Stimulated activated CD4-positive, alpha-beta T cell treated with anti-CD3 and anti-CD28 coated beads, Interleukin-15, amount 100 ng/mL, for 1 hour (primary cell): Measurements from ENCODE around the gene TMEM131L.
"Not testable (repeated sequence)": the region's sequence is repeated elsewhere in the genome, so short reads cannot be mapped to it uniquely, and the experiment has no call there.

ENCODE experiments used
- DNase-seq, 2 donors: peaks; one replicate each; pipeline ENCODE4 v3.0.0-alpha.2; 2020; ENCODE audit warnings: low read depth in 1 of 2, low spot score in 1 of 2

The TMEM131L gene

DNA sequence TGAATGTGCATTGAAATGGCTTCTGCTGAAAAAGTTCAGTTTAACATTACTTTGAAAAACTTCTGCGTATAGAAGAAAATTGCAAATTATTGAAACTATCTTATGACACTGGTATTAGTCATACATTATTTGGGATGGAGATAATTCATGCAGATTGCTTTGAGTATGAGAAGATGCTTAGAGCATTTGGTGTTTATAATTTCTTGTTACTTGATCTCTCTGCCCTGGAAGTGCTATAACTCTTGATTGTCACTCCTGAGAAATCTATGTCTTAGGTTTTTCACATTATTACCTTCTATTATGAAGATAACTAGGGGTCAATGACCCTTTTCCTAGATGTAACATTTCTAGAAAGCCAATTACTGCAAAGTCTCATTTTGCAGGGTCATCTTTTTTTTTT lies 36.4 kb downstream of the TMEM131L start:
- no peak for DNase-seq

DNA sequence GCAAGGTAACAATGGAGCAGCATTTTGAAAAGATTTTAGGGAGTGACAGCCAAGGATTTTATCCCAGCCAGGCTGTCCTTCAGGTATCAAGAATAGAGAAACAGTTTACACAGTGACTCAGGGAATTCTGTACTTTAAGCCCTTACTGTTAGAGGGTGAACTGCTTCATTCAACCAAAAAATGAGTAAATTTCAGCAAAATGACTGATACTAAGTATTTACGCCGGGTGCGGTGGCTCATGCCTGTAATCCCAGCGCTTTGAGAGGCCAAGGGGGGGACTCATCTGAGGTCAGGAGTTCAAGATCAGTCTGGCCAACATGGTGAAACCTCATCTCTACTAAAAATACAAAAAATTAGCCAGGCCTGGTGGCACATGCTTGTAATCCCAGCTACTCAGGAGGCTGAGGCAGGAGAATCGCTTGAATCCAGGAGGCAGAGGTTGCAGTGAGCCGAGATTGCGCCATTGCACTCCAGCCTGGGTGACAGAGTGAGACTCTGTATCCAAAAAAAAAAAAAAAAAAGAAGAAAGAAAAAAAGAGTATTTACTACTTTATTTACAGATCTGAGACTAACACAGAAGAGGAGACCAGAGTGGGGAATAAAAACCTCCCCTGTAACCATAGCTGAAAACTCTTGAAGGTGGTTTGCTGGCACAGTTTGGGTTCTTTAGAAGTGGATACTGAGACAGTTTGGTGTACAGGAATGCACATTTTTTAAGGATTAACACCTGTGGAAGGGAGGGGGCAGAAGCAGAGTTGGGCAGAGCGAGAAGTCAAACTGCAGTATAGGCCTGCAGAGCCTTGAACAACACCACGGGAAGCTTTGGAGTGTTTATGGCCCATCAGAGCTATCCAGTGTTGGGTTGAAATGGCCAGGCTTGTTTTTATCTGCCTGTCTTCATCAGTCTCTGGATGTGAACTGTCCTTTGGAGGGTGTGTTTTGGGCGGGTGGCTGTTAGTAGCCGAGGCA lies 40.5 kb downstream of the TMEM131L start:
- DNase-seq = no peak

DNA sequence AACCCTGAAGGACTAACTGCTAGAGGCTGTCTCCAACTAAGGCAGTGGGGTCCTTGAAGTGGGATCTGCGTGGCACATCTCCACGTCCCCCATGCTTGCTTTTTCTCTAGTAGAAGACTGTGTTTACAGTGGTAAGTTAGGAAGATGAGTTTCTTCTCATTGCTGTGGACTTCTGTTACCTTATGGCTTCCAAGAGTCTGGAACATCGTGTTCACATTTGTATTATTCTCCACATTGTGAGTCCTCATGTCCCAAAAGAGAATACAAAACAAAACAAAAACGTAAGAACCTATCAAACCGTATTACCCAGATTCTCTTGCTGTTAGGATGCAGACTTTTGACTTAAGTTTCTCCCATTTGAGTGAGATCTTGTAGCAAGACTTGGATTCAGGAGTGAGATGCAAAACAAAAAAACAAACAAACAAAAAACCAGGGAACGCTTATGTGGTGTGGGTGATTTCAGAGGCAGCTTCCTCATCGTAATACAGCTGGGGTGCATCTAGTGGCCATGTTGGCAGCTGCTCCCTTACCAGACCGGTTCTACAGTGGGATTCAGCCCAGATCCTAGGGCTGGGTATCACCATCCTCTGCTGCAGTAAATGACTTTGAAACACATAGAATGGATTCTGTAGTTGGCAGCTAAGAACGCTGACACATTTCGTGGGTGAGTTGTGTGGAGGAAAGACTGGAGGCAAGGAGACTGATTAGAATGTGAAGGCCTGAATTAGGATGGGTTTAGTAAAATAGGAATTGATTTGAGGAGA lies 41.3 kb downstream of the TMEM131L start:
- DNase-seq = no peak

DNA sequence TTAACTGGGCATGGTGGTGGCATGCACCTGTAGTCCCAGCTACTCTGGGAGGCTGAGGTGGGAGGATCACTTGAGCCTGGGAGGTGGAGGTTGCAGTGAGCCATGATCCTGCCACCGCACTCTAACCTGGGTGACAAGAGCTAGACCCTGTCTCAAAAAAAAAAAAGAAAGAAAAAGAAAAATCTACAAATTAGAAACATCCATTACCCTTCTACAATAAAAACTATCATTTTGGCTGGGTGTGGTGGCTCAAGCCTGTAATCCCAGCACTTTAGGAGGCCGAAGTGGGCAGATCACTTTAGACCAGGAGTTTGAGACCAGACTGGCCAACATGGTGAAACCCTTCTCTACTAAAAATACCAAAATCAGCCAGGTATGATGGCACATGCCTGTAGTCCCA lies 43.1 kb downstream of the TMEM131L start:
- DNase-seq = not testable (repeated sequence)

DNA sequence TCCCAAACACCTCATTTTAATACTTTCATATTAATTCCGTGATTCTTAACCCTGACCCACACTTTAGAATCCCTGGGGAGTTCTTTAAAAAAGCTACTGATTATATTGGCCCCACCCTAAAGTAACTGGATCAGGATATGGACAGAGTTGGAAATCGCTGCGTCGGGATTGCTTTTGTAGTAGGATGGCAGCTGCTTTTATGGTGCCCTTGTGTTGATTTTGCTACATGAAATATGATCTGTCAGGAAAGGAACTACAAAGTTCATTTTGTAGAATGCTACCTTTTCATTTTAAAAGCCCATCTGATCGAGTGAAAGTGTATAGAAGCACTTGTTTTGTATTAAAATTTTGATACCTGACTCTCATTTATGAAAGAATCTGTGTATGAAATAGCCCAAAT lies 43.6 kb downstream of the TMEM131L start:
- DNase-seq = no peak

DNA sequence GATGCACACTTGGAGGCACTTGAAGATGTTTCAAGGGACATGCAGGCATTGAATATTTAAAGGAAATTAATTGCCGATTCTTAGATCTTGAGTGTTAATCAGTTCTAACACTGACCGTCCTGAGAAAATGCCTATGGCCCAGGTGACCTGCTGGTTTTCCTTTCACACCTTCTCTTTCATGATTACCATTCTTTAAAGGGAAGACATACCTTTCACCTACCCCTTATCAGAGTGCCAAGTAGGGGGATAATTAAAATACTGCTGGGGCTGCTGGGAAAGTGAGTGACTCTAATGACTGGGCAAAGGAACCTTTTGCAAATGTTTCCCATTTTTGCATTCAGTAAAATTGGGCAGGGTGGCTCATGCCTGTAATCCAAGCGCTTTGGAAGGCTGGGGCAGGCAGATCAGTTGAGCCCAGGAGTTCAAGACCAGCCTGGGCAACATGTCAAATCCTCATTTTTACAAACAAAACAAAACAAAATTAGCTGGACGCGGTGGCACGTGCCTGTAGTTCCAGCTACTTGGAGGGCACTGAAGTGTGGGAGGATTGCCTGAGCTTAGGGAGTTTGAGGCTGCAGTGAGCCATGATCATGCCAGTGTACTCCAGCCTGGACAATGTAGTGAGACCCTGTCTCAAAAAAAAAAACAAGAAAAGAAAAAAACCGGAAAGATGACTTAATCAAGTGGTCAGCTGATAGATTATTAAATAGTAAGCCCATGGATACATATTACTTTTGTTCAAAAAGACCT lies 44.3 kb downstream of the TMEM131L start:
- no peak for DNase-seq

DNA sequence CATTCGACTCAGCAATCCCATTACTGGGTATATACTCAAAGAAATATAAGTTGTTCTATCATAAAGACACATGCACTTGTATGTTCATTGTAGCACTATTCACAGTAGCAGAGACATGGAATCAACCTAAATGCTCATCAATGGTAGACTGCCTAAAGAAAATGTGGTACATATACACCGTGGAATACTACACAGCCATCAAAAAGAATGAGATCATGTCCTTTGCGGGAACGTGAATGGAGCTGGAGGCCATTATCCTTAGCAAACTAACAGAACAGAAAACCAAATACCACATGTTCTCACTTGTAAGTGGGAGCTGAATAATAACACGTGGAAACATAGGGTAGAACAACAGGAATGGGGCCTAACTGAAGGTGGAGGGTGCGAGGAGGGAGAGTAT lies 44.9 kb downstream of the TMEM131L start:
- no peak for DNase-seq

DNA sequence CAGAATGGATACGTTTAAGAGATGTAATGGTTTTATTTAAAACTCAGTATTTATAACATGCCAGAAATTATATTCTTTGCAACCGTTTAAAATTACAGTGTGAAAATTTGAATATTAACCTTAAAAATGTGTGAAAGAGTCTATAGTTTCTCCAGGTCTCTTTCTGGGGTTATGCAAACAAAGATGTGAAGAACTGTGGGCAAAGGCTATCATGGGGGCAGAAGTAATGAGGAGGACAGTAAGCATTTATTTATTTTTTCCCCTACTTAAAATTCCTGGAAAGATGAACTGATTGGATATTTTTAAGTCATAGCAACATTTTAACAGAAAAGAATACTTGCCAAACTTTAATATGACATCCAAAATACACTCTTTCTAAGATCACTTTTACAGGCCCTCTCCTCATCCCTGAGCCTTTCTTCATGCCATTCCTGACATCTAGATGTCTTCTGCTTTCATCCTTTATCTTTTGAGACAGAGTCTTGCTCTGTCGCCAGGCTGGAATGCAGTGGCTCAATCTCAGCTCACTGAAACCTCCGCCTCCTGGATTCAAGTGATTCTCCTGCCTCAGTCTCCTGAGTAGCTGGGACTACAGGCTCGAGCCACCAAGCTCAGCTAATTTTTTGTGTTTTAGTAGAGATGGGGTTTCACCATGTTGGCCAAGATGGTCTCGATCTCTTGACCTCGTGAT lies 46.1 kb downstream of the TMEM131L start:
- no peak for DNase-seq

DNA sequence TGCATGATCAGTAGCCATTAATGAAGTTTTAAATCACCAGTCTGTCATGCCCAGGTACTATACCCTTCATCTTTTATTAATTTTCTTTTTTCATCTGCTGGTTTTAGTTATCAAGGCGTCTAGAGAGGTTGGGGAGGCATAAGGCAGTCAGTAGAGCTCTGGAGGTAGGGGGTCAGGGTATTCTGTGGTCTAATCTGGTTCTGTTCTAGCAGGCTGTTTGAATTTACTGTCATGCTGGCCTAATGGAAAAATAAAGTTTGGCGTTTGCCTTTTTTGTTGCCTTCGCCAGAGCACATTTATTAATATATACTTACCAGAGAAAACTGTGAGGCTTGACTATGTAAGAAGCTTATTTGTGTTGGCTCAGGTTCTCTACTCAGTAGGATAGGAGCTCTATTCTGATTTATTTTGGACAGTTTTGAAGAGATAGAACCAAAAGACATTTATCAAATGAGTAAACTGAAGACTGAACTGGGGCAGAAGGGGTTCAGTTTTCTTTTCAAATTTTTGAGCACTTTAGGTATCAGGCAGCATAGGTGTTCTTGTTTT lies 46.9 kb downstream of the TMEM131L start:
- DNase-seq = no peak

DNA sequence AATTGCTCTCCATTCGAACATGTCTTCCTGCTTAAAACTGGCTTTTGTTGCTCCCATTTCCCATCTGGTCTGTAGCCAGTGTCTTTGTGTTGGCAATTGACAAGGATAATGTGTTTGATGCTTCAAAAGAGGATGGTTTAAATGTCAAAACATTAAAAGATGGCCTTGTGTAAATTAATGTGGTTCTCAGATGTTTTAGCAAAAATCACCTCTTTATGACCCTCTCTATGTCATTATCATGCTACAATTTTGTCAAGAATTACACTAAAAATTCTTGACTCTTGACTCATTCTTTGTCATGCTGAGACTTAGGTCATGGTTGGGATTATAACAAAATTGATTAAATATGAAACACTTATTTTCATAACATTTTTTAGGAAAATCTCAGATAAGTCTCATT lies 47.4 kb downstream of the TMEM131L start:
- no peak for DNase-seq

DNA sequence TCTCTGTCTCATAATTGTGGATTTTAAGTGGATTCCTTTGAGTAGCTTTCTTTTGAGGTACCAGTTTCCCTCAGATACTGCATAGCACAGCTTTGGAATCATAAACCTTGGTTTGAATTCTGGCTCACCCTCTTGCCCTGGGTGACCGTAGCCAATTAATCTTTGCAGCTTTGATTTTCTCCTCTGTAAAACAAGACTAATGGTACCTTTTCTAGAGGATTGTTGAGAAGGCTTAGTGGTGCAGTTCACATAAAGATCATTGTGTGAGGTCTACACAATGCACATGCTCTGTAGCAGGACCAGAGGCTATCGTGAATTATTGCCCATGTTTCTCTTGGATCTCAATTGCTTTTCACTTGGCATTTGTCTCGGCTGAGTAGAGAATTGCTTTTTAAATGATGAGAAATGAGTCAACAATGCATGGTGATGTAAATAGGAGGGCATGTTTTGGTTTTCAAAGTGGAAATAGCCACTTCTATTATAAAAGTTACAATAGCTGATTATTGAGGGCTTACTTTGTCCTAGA lies 47.9 kb downstream of the TMEM131L start:
- DNase-seq = no peak

DNA sequence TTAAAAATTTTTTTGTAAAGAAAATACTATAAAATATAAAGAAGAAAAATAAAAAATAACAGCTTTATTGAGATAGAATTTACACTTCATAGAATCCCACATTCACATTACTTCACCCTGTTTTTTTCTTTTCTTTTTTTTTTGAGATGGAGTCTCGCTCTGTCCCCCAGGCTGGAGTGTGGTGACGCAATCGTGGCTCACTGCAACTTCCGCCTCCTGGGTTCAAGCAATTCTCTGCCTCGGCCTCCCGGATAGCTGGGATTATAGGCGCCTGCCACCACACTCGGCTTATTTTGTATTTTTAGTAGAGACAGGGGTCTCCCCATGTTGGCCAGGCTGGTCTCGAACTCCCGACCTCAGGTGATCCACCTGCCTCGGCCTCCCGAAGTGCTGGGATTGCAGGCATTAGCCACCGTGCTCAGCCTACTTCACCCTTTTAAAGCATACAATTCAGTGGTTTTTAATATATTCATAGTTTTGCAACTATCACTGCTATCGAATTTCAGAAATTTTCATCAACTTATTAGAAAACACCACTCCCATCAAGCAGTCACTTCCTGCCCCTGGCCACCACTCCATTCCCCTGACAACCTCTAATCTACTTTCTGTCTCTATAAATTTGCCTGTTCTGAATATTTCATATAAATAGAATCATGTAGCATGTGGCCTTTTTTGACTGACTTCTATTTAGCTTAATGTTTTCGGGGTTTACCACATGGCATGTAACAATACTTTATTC lies 48.7 kb downstream of the TMEM131L start:
- no peak for DNase-seq

DNA sequence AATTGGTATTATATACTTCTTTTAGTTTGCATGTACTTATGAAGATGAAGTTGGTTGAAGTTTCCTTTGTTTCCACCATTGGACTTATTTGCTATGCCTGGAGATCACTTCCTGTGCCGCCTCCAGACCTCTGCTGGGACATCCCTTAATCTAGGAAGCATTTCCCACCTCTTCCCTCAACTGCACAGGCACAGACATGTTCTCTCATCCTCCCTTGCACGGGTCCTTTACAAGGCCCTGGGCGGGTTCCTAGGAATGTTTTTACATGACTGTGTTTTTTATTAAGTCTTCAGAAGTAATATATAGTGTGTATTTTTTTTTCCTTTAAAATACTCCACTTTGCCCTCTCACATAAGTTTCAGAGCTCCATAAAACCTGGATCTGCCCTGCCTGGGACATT lies 51.0 kb downstream of the TMEM131L start:
- DNase-seq = no peak

DNA sequence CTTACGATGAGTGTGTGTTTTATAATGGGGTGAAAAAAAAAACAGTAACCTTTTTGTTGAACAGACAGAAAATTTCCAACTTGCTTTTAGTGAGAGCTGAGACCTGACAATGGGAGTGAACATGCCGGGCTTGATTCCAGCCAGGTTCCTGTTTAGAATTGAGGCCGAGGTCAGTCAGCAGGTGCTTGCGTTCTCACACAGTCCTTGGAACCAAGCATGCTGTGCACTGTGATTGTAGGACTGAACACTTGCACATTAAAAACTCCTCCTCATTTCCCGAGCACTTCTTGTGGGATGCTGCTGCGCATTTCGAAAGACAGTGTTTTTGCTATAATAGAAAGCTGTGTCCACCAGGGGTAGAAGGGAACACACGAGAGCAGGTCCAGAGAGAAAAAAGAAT lies 51.8 kb downstream of the TMEM131L start:
- DNase-seq = no peak

DNA sequence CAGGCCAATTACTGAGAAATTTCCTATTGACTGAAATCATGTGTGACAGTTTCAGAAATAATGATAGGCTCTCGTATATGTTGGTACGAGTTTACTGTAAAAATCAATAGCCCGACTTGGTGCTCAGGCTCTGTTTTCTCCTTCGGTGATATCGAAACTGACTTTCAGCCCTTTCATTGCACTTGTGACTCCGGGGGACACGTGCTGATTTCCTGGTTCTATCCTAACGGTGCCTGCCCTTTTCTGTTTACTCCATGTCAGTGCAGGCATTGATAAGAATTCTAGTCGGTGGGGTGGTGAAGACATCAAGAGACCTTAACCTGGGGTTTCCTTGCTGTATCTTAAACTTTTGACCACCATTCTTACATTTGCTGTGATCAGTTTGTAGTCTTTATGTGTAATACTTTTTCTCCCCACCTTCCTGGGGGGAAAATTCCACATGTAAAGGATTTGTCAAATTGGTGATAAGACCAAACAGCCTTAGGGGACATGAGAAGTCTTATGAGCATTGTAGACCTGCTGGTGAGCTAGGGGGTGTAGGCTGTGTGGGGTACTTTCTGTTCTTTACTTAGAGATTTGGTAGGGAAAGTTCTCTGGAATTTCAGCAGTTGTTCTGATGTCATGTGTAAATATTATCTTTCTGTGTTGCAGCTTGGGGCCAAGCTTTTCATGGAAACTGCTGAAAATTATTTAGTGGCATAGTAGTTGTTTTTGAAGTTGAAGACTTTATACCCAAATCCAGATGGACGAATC lies 52.7 kb downstream of the TMEM131L start:
- DNase-seq = no peak

DNA sequence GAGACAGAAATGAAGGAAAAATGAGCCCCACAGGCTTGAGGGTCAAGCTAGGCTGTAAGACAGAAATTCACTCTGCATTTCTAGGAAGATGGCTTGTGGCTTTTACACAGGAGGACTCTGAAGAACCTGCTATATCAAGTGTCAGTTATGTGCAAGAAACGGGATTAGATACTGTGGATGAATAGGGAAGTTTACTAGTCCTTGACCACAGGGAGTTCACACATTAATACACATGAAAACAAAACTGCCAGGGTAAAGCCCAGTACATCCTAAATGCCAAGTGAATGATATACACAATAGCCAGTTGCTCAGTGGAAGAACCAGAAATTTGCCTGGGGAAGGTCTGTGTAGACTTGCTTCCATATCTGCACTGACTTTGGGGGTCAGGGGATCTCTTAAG lies 53.5 kb downstream of the TMEM131L start:
- no peak for DNase-seq

DNA sequence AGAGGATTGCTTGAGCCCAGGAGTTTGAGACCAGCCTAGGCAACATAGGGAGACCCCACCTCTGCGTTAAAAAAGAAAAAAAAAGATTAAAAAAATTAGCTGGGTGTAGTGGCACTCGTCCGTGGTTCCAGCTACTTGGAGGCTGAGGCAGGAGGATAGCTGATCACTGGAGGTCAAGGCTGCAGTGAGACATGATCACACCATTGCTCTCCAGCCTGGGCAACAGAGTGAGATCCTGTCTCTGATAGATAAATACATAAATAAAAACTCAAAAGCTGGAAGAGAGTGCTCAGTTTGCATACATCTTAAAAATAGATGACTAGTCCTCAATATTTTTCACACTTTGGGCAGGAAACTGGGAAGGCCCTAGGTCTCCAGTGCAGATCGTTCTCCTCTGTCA lies 54.1 kb downstream of the TMEM131L start:
- DNase-seq = no peak

DNA sequence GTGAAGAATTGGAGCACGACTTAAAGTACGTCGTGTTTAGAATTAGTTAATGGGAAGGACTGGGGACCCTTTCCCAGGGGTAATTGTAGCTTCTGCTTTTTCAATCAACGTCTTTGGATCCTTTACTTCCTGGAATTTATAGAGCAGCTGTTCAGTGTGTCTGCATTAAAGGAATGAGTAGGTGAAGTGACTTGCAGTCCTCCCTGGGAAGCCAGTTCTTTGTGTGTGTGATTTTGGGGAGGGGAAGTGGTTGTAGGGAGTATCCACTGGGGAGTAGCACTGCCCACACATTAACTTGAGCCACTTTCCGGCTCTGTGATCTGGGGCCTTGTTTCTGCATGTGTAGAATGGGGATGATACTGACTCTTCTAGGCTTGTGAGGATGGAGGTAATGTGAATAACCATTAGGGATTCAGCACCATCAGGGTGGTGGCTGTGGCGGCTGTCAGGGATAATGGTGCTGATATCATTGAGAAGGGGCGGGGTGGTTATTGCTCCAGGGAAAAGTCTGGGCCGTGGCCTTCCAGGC lies 54.7 kb downstream of the TMEM131L start:
- no peak for DNase-seq

DNA sequence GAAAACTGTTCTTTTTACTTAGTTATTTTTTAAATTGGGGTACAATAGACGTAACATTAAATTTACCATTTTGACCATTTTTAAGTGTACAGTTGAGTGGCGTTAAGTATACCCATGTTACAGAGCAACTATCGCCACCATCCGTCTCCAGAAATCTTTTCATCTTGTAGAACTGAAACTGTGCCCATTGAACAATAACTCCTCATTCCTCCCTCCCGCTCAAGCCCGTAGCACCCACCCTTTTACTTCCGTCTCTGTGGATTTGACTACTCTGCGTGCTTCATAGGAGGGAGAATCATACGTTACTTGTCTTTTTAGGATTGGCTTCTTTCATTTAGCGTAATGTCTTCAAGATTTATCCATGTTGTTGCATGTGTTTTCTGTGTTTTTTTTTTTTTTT lies 55.3 kb downstream of the TMEM131L start:
- no peak for DNase-seq
